Memory B cell (primary cell): ENCODE measurements around the gene MFAP3.
"Not testable (repeated sequence)": the region's sequence is repeated elsewhere in the genome, so short reads cannot be mapped to it uniquely, and the experiment has no call there.

Source experiments
- ATAC-seq: fragments of 150-1000 bp; cut with Tn5 transposase; 2 replicates; pipeline ENCODE4 v1.10.0; 2021; ENCODE audit warnings: low read depth, mild to moderate bottlenecking, moderate library complexity
- DNase-seq, 2 donors: peaks; one replicate each; pipeline ENCODE4 v3.0.0; 2022; ENCODE audit warnings: low spot score in 2 of 2
- H3K27ac Mint-ChIP-seq: one replicate; pipeline ENCODE4 v1.8.0; 2022; ENCODE audit warnings: mild to moderate bottlenecking, moderate library complexity, mixed read lengths
- H3K27me3 Mint-ChIP-seq: one replicate; pipeline ENCODE4 v1.8.0; 2022; ENCODE audit warnings: mixed read lengths
- H3K36me3 Mint-ChIP-seq: one replicate; pipeline ENCODE4 v1.8.0; 2022; ENCODE audit warnings: mild to moderate bottlenecking, mixed read lengths
- H3K4me1 Mint-ChIP-seq: one replicate; pipeline ENCODE4 v1.8.0; 2022; ENCODE audit warnings: mixed read lengths
- H3K4me3 Mint-ChIP-seq: one replicate; pipeline ENCODE4 v1.8.0; 2022; ENCODE audit warnings: mild to moderate bottlenecking, moderate library complexity, mixed read lengths
- H3K9me3 Mint-ChIP-seq: one replicate; pipeline ENCODE4 v1.8.0; 2022; ENCODE audit warnings: mixed read lengths

MFAP3 gene

DNA sequence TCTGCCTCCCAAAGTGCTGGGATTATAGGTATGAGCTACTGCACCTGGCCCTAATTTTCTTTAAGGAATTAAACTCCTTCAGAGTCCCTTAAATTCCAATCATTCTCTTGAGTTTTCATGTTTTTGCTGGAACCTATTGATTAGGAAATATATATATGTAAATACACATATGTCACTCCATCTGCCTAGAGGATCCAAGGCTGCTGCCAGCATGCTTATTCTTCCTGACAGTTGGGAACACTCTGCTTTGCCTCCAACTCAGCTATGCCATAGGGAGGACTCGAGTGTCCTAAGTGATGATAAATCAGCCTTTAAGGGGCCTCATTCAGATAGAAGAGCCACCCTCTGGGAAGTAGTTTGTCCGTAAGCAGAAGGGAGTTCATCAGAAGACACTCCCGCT, 21.8 kb downstream of the MFAP3 start:
- peaks cover 26% of the 10 kb centered on the region for H3K4me1 Mint-ChIP-seq
- H3K27me3 Mint-ChIP-seq, result no peaks in the 10 kb centered on the region
- DNase-seq, result no peak
- no peaks in the 10 kb centered on the region for H3K9me3 Mint-ChIP-seq
- H3K4me3 Mint-ChIP-seq, result no peak overlapping the region
- peaks cover 2% of the 10 kb centered on the region for H3K36me3 Mint-ChIP-seq
- H3K27ac Mint-ChIP-seq, result no peak overlapping the region
- ATAC-seq, result no peak

DNA sequence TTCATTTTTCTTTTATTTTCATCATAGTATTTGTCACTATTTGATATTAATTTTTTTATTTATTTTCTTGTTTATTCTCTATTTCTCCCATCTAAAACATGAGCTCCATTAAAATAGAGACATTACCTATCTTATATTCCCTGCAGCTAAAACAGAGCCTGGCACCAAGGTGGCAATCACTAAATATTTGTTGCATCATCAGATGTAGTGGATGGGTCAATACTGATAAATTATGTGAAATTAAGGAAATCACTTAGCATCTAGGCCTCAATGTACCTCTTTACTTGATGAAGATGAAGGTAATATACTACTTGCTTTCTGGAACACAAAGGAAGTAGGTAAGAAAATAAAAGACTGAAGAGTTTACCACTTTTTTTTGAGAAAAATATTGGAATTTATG, 24.6 kb downstream of the MFAP3 start:
- Mint-ChIP-seq H3K36me3 (peaks cover 2% of the 10 kb centered on the region), H3K9me3 (no peaks in the 10 kb centered on the region), H3K27ac (no peak overlapping the region), H3K4me1 (peaks cover 16% of the 10 kb centered on the region), H3K4me3 (no peak overlapping the region), H3K27me3 (no peaks in the 10 kb centered on the region)
- ATAC-seq (no peak), DNase-seq (no peak)

GRCh38 chr5:154065971-154066370, 27.2 kb downstream of the MFAP3 start:
- H3K9me3 Mint-ChIP-seq, result no peaks in the 10 kb centered on the region
- H3K4me1 Mint-ChIP-seq, result no peaks in the 10 kb centered on the region
- ATAC-seq (no peak), DNase-seq (no peak)
- no peak overlapping the region for H3K27ac Mint-ChIP-seq
- peaks cover 1% of the 10 kb centered on the region for H3K27me3 Mint-ChIP-seq
- no peak overlapping the region for H3K4me3 Mint-ChIP-seq
- H3K36me3 Mint-ChIP-seq, result no peaks in the 10 kb centered on the region

DNA sequence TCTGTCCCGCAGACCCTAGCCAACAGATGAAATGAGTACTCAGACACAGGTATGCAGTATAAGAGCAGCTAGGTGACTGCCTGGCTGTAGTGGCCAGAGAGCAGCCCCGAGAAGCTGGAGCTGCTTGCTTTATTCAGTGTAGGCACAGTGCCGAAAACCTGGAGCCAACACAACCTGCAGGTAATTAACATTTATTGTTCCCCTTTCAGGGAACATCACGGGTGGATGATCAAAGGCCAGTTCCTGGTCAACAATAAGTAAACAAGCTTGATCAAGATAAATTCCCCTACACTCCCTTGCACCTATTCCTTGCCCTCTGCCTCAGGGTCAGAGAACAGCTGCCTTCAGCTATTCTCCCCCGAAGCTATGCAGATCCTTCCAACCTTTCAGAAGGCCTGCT, 31.1 kb downstream of the MFAP3 start:
- ATAC-seq, H3K27ac Mint-ChIP-seq, H3K4me3 Mint-ChIP-seq, H3K4me1 Mint-ChIP-seq, H3K27me3 Mint-ChIP-seq, H3K9me3 Mint-ChIP-seq, DNase-seq, H3K36me3 Mint-ChIP-seq: not testable (repeated sequence)

- Mint-ChIP-seq H3K36me3 (no peaks in the 10 kb centered on the region), H3K4me1 (peaks cover 2% of the 10 kb centered on the region), H3K27me3 (peaks cover 1% of the 10 kb centered on the region), H3K9me3 (no peaks in the 10 kb centered on the region), H3K4me3 (no peak overlapping the region), H3K27ac (no peak overlapping the region)
- ATAC-seq, result no peak
- no peak for DNase-seq
Measured at GRCh38 chr5:154071799-154072413, 33.1 kb downstream of the MFAP3 start.

DNA sequence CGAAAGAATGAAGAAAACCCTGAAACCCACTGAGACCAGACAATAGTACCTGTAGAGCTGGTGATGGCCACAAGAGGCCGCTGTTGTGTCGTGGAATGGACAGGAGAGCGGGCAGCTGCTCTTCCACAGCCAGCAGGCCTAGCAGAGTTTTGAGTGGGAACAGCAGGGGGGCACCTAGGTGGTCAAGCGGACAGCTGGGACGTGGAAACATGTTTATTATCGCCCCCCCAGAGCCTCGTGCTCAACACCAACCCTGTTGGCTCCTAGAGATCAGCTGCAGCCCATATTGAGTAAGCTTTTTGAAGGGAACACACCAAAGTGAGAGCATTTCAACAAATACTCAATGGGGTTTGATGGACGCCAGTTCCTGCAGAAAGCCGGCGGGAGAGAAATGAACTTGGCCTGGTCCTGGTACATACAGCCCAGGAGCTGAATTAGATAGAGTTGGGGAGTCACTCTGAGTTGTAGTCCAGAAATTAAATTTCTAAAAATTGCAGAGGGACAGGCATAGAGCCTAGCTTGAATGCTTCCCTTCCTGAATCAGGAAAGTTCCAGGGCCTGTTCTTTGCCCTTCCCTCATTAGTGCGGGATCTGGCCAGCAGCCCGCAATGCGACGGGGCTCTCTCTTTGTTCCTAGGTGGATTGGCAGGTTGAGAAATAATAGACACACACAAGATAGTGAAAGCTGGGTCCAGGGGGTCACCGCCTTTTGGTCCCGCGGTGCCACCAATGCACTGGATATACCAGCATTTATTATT, 33.8 kb downstream of the MFAP3 start:
- DNase-seq (peak; percentile 80 to 82), ATAC-seq (peak; percentile 91)
- H3K27ac Mint-ChIP-seq, result no peak overlapping the region
- peaks cover 1% of the 10 kb centered on the region for H3K27me3 Mint-ChIP-seq
- no peaks in the 10 kb centered on the region for H3K9me3 Mint-ChIP-seq
- H3K4me1 Mint-ChIP-seq, result peaks cover 2% of the 10 kb centered on the region
- no peak overlapping the region for H3K4me3 Mint-ChIP-seq
- H3K36me3 Mint-ChIP-seq, result no peaks in the 10 kb centered on the region

DNA sequence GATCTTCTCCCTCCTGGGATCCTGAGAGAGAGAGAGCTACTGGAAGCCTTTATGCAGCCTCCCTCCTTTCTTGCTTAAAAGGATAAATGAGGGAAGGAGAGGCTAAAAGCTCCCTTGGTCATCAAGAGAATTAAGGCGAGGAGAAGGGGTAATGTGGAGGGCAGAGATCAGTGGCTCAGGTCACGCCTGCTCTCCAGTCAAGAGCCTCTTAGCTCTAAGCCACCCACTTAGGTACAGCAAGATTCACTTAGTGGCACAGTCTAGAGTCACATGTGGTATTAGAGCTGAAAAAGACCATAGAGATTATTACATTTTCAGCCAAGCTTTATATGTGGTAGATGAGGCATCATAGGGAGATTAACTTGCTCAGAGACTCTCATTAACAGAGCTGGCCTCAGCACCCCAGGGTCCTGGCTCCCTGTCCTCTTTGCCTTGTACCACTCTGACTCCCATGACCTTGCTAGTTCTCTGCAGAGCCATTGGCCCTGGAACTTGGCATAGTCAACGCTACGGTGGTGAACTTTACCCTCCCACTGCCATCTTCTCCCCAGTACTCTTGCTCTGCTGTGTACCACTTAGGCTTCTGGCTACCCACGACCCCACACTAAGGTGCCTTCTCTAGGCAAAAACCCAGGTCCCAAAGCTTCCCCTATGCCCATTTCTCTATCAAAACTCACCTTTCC, 37.6 kb downstream of the MFAP3 start:
- DNase-seq (no peak), ATAC-seq (no peak)
- Mint-ChIP-seq H3K4me3 (no peak overlapping the region), H3K4me1 (peaks cover 2% of the 10 kb centered on the region), H3K36me3 (no peaks in the 10 kb centered on the region), H3K27me3 (no peaks in the 10 kb centered on the region), H3K27ac (no peak overlapping the region), H3K9me3 (no peaks in the 10 kb centered on the region)

DNA sequence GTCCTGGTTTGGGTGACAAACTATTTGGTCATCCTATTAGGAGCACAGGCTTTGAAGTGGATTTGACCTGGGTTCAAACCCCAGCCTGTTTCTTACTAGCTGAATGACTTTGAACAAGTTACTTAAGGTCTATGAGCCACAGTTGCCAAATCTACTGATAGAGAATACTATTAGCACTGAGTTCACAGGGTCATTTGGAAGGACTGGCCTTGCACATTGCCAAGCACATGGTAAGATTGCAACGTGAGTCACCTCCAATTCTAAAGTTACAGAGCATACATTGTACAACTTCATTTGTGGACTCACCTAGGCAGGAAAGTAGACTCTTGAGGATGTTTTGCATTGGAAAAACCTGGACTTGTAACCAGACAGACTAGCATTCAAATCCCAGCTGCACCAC, 38.9 kb downstream of the MFAP3 start:
- no peaks in the 10 kb centered on the region for H3K27me3 Mint-ChIP-seq
- no peaks in the 10 kb centered on the region for H3K4me1 Mint-ChIP-seq
- H3K9me3 Mint-ChIP-seq, result no peaks in the 10 kb centered on the region
- DNase-seq (no peak), ATAC-seq (no peak)
- H3K36me3 Mint-ChIP-seq, result no peaks in the 10 kb centered on the region
- no peak overlapping the region for H3K4me3 Mint-ChIP-seq
- no peak overlapping the region for H3K27ac Mint-ChIP-seq

GRCh38 chr5:154078272-154078671, 39.5 kb downstream of the MFAP3 start:
- Mint-ChIP-seq H3K27me3 (no peaks in the 10 kb centered on the region), H3K9me3 (no peaks in the 10 kb centered on the region)

GRCh38 chr5:154081246-154081645, 42.5 kb downstream of the MFAP3 start:
- ATAC-seq (no peak), DNase-seq (no peak)
- Mint-ChIP-seq H3K36me3 (no peaks in the 10 kb centered on the region), H3K9me3 (no peaks in the 10 kb centered on the region), H3K27ac (no peak overlapping the region), H3K27me3 (no peaks in the 10 kb centered on the region), H3K4me1 (no peaks in the 10 kb centered on the region), H3K4me3 (no peak overlapping the region)

More at GRCh38 chr5:154078272-154078671, 39.5 kb downstream of the MFAP3 start:
- Mint-ChIP-seq H3K4me1 (no peaks in the 10 kb centered on the region), H3K4me3 (no peak overlapping the region), H3K27ac (no peak overlapping the region), H3K36me3 (no peaks in the 10 kb centered on the region)
- no peak for DNase-seq
- no peak for ATAC-seq

DNA sequence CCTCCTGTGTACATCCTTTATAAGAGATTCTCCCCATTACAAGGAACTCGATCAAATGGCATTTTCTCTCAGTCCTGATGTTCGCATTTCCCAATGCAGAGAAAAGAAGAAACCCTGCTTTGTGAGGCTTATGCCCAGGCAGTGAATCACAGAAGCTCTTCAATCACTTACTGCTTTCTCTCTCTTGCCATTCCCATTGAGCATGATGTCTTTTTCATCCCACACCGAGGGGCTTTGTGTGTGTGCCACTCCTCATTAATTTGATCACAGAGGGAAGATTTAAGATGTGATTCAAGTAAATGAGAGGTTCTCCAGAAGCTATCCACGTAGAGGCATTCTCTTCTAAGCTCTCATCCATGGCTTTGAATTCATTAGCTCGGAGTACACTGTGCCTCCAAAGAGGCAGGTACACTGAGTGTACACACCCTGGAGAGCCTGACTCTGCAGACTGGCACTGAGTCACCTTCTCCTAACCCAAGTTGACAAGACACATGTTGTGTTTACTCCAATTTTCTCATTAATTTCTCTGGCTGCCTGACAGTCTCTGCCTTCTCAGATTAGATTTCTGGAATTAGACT, 45.4 kb downstream of the MFAP3 start:
- no peaks in the 10 kb centered on the region for H3K36me3 Mint-ChIP-seq
- ATAC-seq (no peak), DNase-seq (no peak)
- H3K9me3 Mint-ChIP-seq, result peaks cover 1% of the 10 kb centered on the region
- H3K27me3 Mint-ChIP-seq, result peaks cover 4% of the 10 kb centered on the region
- no peak overlapping the region for H3K27ac Mint-ChIP-seq
- no peak overlapping the region for H3K4me3 Mint-ChIP-seq
- H3K4me1 Mint-ChIP-seq, result no peaks in the 10 kb centered on the region

DNA sequence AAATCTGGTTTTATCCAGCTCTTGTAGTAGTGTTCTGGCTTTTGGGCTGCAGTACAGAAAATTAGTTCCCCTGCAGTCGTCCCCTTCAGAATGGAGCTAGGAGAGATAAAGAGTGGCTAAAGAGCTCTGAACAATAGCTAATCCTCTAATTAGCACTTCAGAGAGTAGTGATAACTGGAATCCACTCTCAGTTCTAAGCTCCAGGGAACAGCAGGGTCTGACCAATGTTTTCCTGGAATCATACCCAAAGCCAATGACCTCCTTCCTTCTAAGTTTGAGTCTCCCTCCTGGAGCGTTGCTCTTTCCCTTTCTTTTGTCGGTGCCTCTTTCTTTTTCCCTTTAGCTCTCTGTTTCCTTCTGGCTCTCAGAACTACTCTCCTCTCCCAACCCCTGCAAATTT, 47.4 kb downstream of the MFAP3 start:
- Mint-ChIP-seq H3K4me3 (no peak overlapping the region), H3K36me3 (no peaks in the 10 kb centered on the region), H3K4me1 (no peaks in the 10 kb centered on the region), H3K27ac (no peak overlapping the region), H3K9me3 (peaks cover 1% of the 10 kb centered on the region), H3K27me3 (peaks cover 4% of the 10 kb centered on the region)
- DNase-seq, result no peak
- ATAC-seq, result no peak

GRCh38 chr5:154086641-154087040, 47.9 kb downstream of the MFAP3 start:
- ATAC-seq (no peak), DNase-seq (no peak)
- H3K36me3 Mint-ChIP-seq, result no peaks in the 10 kb centered on the region
- no peak overlapping the region for H3K4me3 Mint-ChIP-seq
- peaks cover 1% of the 10 kb centered on the region for H3K9me3 Mint-ChIP-seq
- no peaks in the 10 kb centered on the region for H3K4me1 Mint-ChIP-seq
- H3K27me3 Mint-ChIP-seq, result peaks cover 5% of the 10 kb centered on the region
- H3K27ac Mint-ChIP-seq, result no peak overlapping the region

- Mint-ChIP-seq H3K27me3 (peaks cover 8% of the 10 kb centered on the region), H3K36me3 (no peaks in the 10 kb centered on the region), H3K4me1 (no peaks in the 10 kb centered on the region), H3K9me3 (peaks cover 1% of the 10 kb centered on the region), H3K4me3 (no peak overlapping the region), H3K27ac (no peak overlapping the region)
- DNase-seq, result no peak
- no peak for ATAC-seq
Measured at GRCh38 chr5:154087260-154087659, 48.5 kb downstream of the MFAP3 start.
